NCI-H187 (cell line): ENCODE results near the gene VCPKMT.

Experiments
- DNase-seq, 2 experiments: peaks; one replicate each; lab custom pipeline; 2025; lab: John Stamatoyannopoulos, UW

Gene VCPKMT

GRCh38 chr14:50116181-50116956 is at the start of gene VCPKMT:
Gene VCPKMT, minus strand, starts transcription at chr14:50116572. Its CDS starts 20 bp downstream, at chr14:50116552.
- DNase-seq, result peak; percentile 95 to 96

GRCh38 chr14:50156111-50156510 is 39.7 kb upstream of the VCPKMT start:
- no peak for DNase-seq

GRCh38 chr14:50148799-50149198 is 32.4 kb upstream of the VCPKMT start:
- no peak for DNase-seq

- no peak for DNase-seq
Measured at GRCh38 chr14:50139192-50139591, 22.8 kb upstream of the VCPKMT start.

DNA sequence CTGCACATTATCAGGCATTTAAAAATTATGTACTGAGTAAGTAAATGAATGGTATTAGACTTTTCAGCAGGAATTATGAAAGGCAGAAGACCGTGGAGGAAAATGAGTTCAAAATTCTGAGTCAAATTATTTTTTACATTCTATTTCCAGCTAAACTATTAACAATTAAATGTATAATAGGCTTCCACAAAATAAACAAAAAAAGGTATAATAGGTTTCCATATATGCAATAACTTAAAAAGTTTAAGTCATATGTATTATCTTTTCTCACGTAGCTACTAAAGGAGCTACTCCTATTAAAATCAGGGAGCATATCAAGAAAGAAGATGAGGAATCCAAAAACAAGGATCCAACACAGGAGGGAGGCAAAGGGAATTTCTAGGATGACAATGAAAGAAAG is 11.4 kb upstream of the VCPKMT start:
- DNase-seq, result no peak

DNA sequence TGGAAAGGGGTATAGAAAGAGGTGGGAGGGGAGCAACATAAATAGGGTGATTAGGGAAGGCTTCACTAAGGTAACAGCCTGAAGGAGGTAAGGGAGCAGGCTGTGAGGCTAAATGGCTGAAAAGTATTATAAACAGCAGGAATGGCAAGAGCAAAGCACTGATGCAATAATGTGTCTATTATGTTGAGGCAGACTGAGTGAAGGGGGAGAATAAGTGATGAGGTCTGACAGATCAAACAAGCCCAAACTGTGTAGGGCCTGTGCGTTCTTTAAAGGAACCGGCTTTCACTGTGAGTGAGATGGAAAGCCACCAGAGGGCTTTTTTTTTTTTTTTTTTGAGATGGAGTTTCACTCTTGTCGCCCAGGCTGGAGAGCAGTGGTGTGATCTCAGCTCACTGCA is 6.7 kb upstream of the VCPKMT start:
- DNase-seq, result no peak

GRCh38 chr14:50122291-50122690 is 5.9 kb upstream of the VCPKMT start:
- DNase-seq, result no peak

DNA sequence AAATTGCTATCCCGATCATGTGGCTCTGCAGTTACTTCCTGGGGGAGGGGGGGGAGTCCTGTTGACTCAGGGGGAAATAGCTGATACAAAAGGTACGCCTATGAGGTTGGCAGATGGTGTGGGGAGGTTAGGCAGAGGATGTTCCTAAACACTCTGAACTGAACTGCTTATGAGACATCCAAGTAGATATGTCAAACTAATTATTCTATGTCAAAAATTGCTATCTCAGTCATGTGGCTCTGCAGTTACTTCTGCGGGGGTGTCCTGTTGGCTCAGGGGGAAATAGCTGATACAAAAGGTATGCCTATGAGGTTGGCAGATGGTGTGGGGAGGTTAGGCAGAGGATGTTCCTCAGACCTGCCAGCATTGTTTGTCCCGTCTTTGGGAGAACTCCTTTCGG is 5.1 kb upstream of the VCPKMT start:
- DNase-seq, result no peak

DNA sequence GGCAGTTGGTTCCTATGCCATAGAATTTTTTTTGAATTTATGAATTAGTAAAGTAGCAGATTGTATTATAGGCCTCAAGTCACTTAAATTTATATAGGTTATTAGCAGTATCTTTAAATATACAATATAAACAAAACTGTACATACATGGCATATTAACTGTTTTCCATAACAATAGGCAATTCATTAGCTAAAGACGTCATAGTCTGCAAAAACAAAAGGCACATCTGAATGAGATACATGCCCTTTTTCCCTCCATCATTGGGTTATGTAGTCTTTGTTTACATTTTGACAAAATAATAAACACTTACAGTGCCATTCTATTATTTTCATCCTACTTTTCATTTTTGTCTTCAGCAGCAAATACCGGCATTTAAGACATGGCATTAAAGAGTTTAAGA is 1.1 kb upstream of the VCPKMT start:
- no peak for DNase-seq

DNA sequence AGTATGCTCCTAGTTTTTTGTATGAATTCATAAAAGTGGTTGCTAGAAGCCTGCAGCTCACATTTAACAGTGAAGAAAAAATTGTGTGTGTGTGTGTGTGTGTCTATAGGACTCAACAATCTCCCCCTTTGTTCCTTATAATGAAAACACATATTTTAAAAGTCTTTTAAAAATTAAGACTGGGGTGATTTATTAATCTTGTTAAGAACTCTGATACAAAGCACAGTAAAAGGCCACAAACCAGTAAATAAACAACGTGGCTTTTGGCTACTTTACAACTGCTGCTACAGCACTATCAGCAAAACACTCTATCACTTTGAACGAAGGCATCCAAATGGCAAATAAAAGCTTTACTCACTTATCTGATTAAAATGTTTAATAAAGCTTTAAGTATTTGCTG is 594 bp upstream of the VCPKMT start:
- DNase-seq, result no peak

DNA sequence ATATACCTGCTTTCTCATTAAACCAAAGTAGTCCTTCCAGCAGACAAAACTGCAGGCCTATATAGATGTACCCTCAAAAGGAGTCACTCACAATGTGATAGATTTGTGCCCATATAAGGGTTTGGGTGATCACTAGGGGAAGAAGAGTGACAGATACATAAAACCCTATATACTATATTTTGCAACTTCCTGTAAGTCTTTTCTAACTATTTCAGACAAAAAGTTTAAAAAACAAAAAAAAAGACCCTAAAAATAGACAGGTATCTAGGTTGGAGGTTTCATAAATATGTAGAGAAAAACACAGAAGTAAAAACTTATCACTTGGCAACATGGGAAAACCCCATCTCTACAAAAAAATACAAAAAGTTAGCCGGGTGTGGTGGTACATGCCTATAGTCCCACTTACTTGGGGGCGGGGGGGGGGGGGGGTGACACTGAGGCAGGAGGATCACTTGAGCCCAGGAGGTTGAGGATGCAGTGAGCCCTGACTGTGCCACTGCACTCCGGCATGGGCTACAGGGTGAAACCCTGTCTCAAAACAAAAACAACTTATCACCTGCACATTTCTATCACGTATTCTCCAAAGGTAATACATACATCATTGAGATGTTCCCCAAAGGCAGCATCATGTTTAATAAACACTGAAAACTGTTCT is 2.9 kb downstream of the VCPKMT start:
- no peak for DNase-seq

DNA sequence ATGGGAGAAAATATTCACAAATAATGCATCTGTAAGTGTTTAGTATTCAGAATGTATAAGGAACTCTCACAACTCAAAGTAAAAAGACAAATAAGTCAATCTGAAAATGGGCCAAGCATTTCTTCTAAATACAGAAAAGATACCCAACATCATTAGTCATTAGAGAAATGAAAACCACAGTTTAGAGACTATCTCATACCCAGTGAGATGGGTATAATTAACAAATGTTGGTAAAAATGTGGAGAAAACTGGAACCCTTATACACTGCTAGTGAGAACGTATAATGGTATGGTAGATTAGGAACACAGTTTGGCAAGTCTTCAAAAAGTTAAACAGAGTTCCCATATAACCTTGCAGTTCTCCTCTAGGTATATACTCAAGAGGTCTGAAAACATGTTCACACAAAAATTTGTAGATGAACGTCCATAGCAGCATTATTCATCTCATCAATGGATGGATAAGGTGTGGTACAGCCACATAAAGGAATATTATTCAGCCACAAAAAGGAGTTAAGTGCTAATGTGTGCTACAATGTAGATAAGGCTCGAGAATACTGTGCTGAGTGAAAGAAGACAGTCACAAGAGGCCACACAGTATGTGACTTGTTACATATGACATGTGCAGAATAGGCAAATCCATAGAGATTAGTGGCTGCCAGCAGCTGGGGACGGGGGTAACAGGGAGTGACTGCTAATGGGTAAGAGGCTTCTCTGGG is 5.9 kb downstream of the VCPKMT start:
- DNase-seq, result no peak

DNA sequence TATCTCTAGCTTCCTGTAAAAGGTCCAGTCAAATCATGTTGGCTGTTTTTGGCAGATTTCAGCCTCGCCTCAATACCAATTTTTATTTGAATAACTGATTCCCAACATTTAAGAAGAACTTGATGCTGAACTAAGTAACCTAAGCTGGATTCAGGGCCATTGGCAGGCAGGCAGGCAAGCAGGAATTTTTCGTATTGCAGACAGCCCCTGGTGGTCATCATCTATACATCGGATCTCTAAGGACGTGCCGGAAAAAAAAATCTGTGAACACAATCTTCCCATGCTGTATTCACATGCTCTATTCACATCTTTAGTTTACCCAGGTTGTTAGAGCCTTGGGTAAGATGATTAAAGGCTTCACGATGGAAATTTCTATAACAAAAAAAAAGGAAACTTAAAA is 7.0 kb downstream of the VCPKMT start:
- DNase-seq, result no peak

- no peak for DNase-seq
Measured at GRCh38 chr14:50107850-50108249, 8.5 kb downstream of the VCPKMT start.

- no peak for DNase-seq
Measured at GRCh38 chr14:50106178-50106577, 10.2 kb downstream of the VCPKMT start.

GRCh38 chr14:50103558-50103957 is 12.8 kb downstream of the VCPKMT start:
- DNase-seq, result no peak

- DNase-seq, result no peak
Measured at GRCh38 chr14:50101417-50101816, 15.0 kb downstream of the VCPKMT start.

DNA sequence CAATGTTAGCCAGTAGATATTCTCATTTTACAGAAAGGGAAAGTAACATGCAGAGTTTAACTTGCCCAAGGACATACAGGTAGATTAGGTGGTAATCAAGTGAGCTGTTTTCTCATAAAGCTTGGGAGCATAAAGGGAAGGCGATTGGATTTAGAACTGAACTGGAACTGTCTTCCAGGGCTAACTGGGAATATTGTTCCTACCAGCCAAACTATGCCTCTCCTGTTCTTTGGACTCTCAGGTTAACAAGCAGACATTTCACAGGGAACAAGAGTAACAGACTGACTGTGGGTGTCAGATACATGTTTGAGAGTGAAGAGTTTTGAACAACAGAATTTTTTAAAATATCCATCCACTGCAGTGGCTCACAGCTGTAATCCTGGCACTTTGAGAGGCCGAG is 15.6 kb downstream of the VCPKMT start:
- no peak for DNase-seq

DNA sequence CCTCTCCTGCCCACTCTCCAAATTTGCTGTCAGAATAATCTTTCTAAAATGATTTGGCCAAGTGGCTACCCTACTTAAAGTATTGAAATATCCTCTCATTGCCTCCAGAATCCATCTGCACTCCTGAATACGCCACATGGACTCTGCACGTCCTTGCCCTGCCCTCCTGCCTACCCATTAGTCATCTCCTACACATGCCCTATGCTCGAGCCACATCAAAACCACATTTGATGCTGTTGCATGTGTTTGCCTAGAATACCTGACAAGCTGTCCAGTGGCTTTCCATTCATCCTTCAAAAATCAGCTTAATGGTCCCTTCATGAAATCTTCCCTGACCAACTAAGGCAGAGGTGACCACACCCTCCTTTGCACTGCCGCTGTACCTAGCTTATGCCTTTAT is 17.0 kb downstream of the VCPKMT start:
- no peak for DNase-seq

- DNase-seq, result no peak
Measured at GRCh38 chr14:50095895-50096294, 20.5 kb downstream of the VCPKMT start.

GRCh38 chr14:50094056-50094755 is 22.2 kb downstream of the VCPKMT start:
- no peak for DNase-seq

DNA sequence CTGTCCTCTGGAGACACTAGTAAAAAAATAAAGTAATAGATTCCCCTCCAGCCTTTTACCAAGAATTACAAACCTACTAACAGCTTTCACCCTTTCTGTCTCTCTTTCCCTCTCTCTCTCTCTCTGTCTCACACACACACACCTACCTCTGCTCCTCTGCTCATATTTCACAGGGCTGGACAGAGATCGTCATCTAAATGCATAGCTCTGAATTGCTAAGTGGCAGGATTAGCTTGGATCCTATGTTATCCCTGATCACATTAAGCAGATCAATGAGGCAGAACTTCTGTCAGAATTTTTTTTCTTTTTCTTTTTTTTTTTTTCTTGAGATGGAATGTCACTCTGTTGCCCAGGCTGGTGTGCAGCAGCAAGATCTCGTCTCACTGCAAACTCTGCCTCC is 22.9 kb downstream of the VCPKMT start:
- DNase-seq, result no peak
